Kidney (tissue), 14 donors: ENCODE measurements around the gene PCDH9. TPM values are rescaled to one million over a fixed set of nuclear protein-coding genes. Genes with fewer than 3 reads are reported as not detected.

Source experiments
- DNase-seq, 5 donors: peaks; one replicate each; pipeline ENCODE4 v3.0.0-alpha.2; 2013 to 2020
- FAIRE-seq: peaks from 2 replicates; lab custom pipeline; 2012; peaks lifted over from hg19 to GRCh38; lab: Jason Lieb, UNC
- H3K27ac ChIP-seq, 2 donors: one replicate each; pipeline ENCODE4 v1.7.0; 2013; ENCODE audit warnings: low read depth in 2 of 2, low read length in 2 of 2, inconsistent platforms in 1 of 2
- H3K27me3 ChIP-seq: one replicate; pipeline ENCODE4 v1.7.1; 2013; ENCODE audit warnings: low read length, inconsistent platforms; ENCODE audit not compliant: control insufficient read depth, insufficient read depth
- H3K36me3 ChIP-seq, 3 donors: one replicate each; pipeline versions ENCODE4 v1.7.0 to v1.7.1; 2013; ENCODE audit warnings: low read length in 3 of 3, control low read depth in 1 of 3, inconsistent platforms in 1 of 3; ENCODE audit not compliant: insufficient read depth in 3 of 3, control insufficient read depth in 2 of 3
- H3K4me1 ChIP-seq, 3 donors: one replicate each; pipeline versions ENCODE4 v1.7.0 to v1.7.1; 2013; ENCODE audit warnings: low read length in 3 of 3, inconsistent platforms in 1 of 3, low read depth in 1 of 3; ENCODE audit not compliant: control insufficient read depth in 2 of 3, insufficient read depth in 2 of 3
- H3K4me3 ChIP-seq, 3 donors: one replicate each; pipeline versions ENCODE4 v1.7.0 to v1.8.1; 2013; ENCODE audit warnings: low read length in 3 of 3, control low read depth in 1 of 3, inconsistent platforms in 1 of 3
- H3K9ac ChIP-seq, 3 donors: one replicate each; pipeline versions ENCODE4 v1.7.0 to v1.7.1; 2013; ENCODE audit warnings: low read length in 3 of 3, control low read depth in 1 of 3, inconsistent platforms in 1 of 3
- H3K9me3 ChIP-seq, 3 donors: one replicate each; pipeline versions ENCODE4 v1.7.0 to v1.7.1; 2013; ENCODE audit warnings: low read length in 3 of 3, control low read depth in 1 of 3, inconsistent platforms in 1 of 3; ENCODE audit not compliant: control insufficient read depth in 2 of 3, insufficient read depth in 1 of 3
- intact Hi-C: fragments of 100-400 bp; cut with DNase I; formaldehyde crosslinking; loops from one replicate; pipeline ENCODE4 v1.11.1; 2022
- polyA plus RNA-seq: library from polyadenylated mRNA; stranded (reverse); fragments of 350-450 nt; fragmentation: Illumina TruSeq; extraction: RNeasy Lipid Tissue Mini Kit (QIAGEN cat#74804); gene quantifications from one replicate; pipeline ENCODE4 v1.2.3, GENCODE V29; 2014; ENCODE audit warnings: low read depth, low replicate concordance; ENCODE audit not compliant: insufficient read depth
- total RNA-seq: library from RNA; stranded (reverse); fragmentation: NEBNext Ultra II Directional; extraction: Animal tissue kit (Norgen Biotek cat#: 25700); gene quantifications from one replicate; pipeline ENCODE4 v1.2.1, GENCODE V29; 2021
- TF ChIP-seq, protein P1 (sequence below): IDR thresholded peaks from 3 replicates; pipeline ENCODE4 v1.5.1; 2012; ENCODE audit warnings: mild to moderate bottlenecking, moderate library complexity, borderline replicate concordance; ENCODE audit not compliant: insufficient read depth; ENCODE audit errors: extremely low read depth
- donor health status: control.
- donor health status: control.
- donor health status: control.
- donor health status: control.
- donor health status: control.
- donor health status: DM: yes; HTN: yes; CAD: no.
- donor health status: Normal renal cell carcinoma (clear cell type).

The PCDH9 gene
- total and polyA plus RNA-seq, 2 donors from 2014 or later = 1.6 to 9.5 TPM

DNA sequence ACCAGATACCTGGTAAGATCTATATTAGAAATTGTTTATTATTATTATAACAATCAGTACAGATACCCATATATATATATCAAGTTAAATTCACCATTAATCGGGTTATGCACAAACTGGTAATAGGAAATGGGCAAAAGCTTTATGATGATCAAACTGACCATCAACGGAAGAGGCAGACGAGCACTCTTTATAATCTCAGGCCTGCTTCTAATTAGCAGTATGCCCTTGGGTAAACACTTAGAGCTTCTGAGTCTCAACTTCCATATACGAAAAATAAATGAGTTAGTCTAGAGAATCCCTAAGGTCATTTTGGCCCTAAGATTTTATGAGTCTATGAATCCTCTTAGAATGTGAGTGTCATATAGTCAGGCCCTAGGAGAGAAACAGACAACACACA is 710.9 kb downstream of the PCDH9 start:
- Histone ChIP-seq H3K4me1 (no peaks in the 10 kb centered on the region), H3K4me3 (no peak overlapping the region), H3K36me3 (no peaks in the 10 kb centered on the region), H3K27me3 (no peaks in the 10 kb centered on the region), H3K27ac (no peak overlapping the region), H3K9me3 (no peaks in the 10 kb centered on the region), H3K9ac (no peak overlapping the region)
- TF ChIP-seq, protein P1, sequence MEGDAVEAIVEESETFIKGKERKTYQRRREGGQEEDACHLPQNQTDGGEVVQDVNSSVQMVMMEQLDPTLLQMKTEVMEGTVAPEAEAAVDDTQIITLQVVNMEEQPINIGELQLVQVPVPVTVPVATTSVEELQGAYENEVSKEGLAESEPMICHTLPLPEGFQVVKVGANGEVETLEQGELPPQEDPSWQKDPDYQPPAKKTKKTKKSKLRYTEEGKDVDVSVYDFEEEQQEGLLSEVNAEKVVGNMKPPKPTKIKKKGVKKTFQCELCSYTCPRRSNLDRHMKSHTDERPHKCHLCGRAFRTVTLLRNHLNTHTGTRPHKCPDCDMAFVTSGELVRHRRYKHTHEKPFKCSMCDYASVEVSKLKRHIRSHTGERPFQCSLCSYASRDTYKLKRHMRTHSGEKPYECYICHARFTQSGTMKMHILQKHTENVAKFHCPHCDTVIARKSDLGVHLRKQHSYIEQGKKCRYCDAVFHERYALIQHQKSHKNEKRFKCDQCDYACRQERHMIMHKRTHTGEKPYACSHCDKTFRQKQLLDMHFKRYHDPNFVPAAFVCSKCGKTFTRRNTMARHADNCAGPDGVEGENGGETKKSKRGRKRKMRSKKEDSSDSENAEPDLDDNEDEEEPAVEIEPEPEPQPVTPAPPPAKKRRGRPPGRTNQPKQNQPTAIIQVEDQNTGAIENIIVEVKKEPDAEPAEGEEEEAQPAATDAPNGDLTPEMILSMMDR = no peak
- intact Hi-C loops = no loop called here
- FAIRE-seq (no peak), DNase-seq (no peak)

DNA sequence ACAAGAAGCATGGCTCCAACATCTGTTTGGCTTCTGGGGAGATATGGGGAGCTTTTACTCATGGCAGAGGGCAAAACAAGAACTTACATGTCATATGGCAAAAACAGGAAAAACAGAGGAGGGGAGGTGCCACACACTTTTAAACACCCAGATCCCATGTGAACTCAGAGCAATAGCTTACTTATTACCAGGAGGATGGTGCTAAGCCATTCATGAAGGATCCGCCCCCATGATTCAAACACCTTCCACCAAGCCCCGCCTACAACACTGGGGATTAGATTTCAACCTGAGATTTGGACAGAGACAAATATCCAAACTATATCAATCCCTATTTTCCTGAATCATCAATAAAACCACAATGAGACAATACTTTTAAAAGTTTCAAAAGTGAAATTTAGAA is 712.1 kb downstream of the PCDH9 start:
- FAIRE-seq = no peak
- TF ChIP-seq, protein P1 = no peak
- intact Hi-C loops = no loop called here

DNA sequence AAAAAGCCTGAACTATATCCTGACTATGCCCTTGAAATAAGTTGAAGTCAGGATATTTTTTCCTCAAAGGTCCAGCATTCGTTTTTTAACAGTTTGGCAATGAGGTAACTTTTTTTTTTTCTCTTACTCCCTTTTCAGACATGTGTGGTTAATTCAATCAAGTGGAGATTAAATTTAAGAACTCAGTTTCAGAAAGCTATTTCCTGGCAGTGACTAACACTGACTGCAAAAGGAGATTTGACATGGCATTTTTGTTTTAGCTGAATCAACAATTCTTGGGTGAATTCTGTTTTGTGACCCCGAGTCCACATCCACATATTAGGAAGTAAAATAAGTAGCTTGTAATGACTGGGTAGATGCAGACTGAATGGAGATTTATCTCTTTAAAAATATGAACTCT is 716.4 kb downstream of the PCDH9 start:
- Histone ChIP-seq H3K36me3 (no peaks in the 10 kb centered on the region), H3K4me3 (no peak overlapping the region), H3K9me3 (no peaks in the 10 kb centered on the region), H3K27ac (no peak overlapping the region), H3K27me3 (no peaks in the 10 kb centered on the region), H3K4me1 (no peaks in the 10 kb centered on the region), H3K9ac (no peak overlapping the region)
- TF ChIP-seq, protein P1 = no peak
- DNase-seq (peak in 2 of 5 donors; percentile 14 to 19), FAIRE-seq (no peak)
- intact Hi-C loops = no loop called here

More for the DNA sequence above, 712.1 kb downstream of the PCDH9 start:
- Histone ChIP-seq H3K4me1 (no peaks in the 10 kb centered on the region), H3K27me3 (no peaks in the 10 kb centered on the region), H3K9me3 (no peaks in the 10 kb centered on the region), H3K4me3 (no peak overlapping the region), H3K36me3 (no peaks in the 10 kb centered on the region), H3K27ac (no peak overlapping the region), H3K9ac (no peak overlapping the region)
- no peak for DNase-seq

DNA sequence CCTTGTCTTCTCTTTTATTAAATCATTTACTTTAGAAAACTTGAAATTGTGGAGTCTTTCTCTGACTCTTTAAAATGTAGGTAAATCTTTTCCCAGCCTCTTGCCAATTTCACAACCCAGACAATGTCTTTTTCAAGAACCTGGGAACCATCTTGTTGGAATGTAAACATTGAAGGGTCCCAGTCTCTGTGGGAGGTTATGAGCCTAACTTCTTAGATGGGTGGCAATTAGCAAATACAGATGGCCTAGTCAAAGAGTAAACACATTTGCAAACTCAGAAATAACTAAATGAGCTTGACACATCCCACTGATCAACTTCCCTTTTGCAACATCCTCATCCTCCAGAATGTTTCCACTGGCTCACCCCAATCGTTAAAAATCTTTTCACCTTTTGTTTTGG is 721.0 kb downstream of the PCDH9 start:
- no peaks in the 10 kb centered on the region for H3K4me1 ChIP-seq
- intact Hi-C loops = no loop called here
- DNase-seq = no peak
- FAIRE-seq = no peak
- H3K27me3 ChIP-seq = no peaks in the 10 kb centered on the region
- no peak overlapping the region for H3K9ac ChIP-seq
- no peak overlapping the region for H3K4me3 ChIP-seq
- H3K27ac ChIP-seq = no peak overlapping the region
- H3K9me3 ChIP-seq = no peaks in the 10 kb centered on the region
- TF ChIP-seq, protein P1 = no peak
- no peaks in the 10 kb centered on the region for H3K36me3 ChIP-seq
